Measurements from ENCODE around the gene OMP. TPM values are rescaled to one million over a fixed set of nuclear protein-coding genes. Genes with fewer than 3 reads are reported as not detected.

OMP gene
- total and polyA plus RNA-seq, 2 of the 4 experiments (the other 2 are of a cell fraction), result 0.27 TPM; not detected in 1

GRCh38 chr11:77053217-77054015 is 49.2 kb upstream of the OMP start:
- Histone ChIP-seq H3K79me1 (ENCODE audit: low read depth in 1 of 2, low read length in 2 of 2) (no peaks in the 10 kb centered on the region), H2AFZ (replicated peaks; ENCODE audit: low read length, poor library complexity) (no peak overlapping the region), H3K4me1 (ENCODE audit: control insufficient read depth, insufficient read depth, low read length) (no peaks in the 10 kb centered on the region), H3K14ac (replicated peaks; ENCODE audit: low read depth, low read length) (no peak overlapping the region), H3K27me3 (ENCODE audit: control insufficient read depth, insufficient read depth, low read length) (peaks cover 11% of the 10 kb centered on the region), H3K27ac (ENCODE audit: insufficient read depth, low read length) (no peak overlapping the region), H3K4me2 (ENCODE audit: low read depth, low read length) (no peak overlapping the region), H3K9me3 (ENCODE audit: control insufficient read depth, insufficient read depth, low read length) (peaks cover 15% of the 10 kb centered on the region), H4K8ac (ENCODE audit: low read depth in 2 of 2, low read length in 2 of 2) (no peak overlapping the region), H3K23ac (ENCODE audit: low read depth, low read length) (no peak overlapping the region), H4K91ac (ENCODE audit: insufficient read depth, low read depth, low read length) (no peak overlapping the region), H2AK9ac (replicated peaks; ENCODE audit: low read depth, low read length, poor library complexity) (no peak overlapping the region), H3K9ac (ENCODE audit: low read depth, low read length) (no peak overlapping the region), H3K56ac (ENCODE audit: extremely low read depth, insufficient read depth, low read length) (no peak overlapping the region), H2BK5ac (ENCODE audit: low read depth, low read length, poor library complexity, severe bottlenecking) (no peak overlapping the region), H2BK120ac (ENCODE audit: low read depth, low read length) (no peak overlapping the region), H4K5ac (ENCODE audit: low read depth, low read length) (no peak overlapping the region), H2BK20ac (ENCODE audit: low read depth, low read length) (no peak overlapping the region), H3K9me1 (ENCODE audit: insufficient read depth, low read length) (no peaks in the 10 kb centered on the region), H3K18ac (ENCODE audit: low read depth, low read length) (no peak overlapping the region), H3K36me3 (ENCODE audit: control insufficient read depth, insufficient read depth, low read length) (no peaks in the 10 kb centered on the region), H2AK5ac (ENCODE audit: low read depth, low read length) (no peak overlapping the region), H3K4ac (ENCODE audit: low read depth, low read length) (no peak overlapping the region), H2BK15ac (ENCODE audit: low read depth, low read length) (no peak overlapping the region), H4K20me1 (ENCODE audit: insufficient read depth, low read length) (no peaks in the 10 kb centered on the region), H3K4me3 (ENCODE audit: insufficient read depth, low read depth, low read length) (no peak overlapping the region)
- CTCF ChIA-PET, result interaction anchor here (0.6 kb wide), 1 partner anchor 48 kb away, joined by 3 read pairs; no protein-coding TSS in a partner anchor
- POLR2A ChIA-PET (ENCODE audit: unreplicated experiment), result no interaction called here
- TF ChIP-seq BHLHE40 (IDR thresholded peaks at IDR 0.05; ENCODE audit: low read depth, low read length) (no peak), MXI1 (IDR thresholded peaks at IDR 0.05; ENCODE audit: borderline replicate concordance, low read depth, low read length) (no peak), USF2 (IDR thresholded peaks at IDR 0.05; ENCODE audit: low read depth, low read length) (no peak), RAD21 (IDR thresholded peaks at IDR 0.05; ENCODE audit: low read length) (no peak), RFX5 (IDR thresholded peaks at IDR 0.05; ENCODE audit: low read depth, low read length) (no peak), NFE2L2 (IDR thresholded peaks at IDR 0.05; ENCODE audit: low read depth, low read length) (no peak), CHD1 (IDR thresholded peaks at IDR 0.05; ENCODE audit: low read depth, low read length) (no peak), FOS (IDR thresholded peaks at IDR 0.05; ENCODE audit: low read depth, low read length) (no peak)
- in situ Hi-C loops (cut with MboI; ENCODE audit: low sequenced_read_pairs), result no loop called here
- DNase-seq, result no peak
- dilution Hi-C loops (cut with HindIII; ENCODE audit: low sequenced_read_pairs, unreplicated experiment), result no loop called here
- no peak for ATAC-seq (ENCODE audit: low read depth)
- intact Hi-C loops (cut with micrococcal nuclease), result no loop called here
- WGBS, 2 experiments (ENCODE audit: extremely low coverage in 2 of 2, insufficient read length in 1 of 2), result 90% methylated on average over 3 of the region's 14 CpGs; no CpG with 5 or more reads in 1 of the 2 experiments
- no TSS peak for BruUV-seq (replicated peaks)

Measured in IMR-90 (cell line).